Measurements from ENCODE around the gene FAM78B. TPM values are rescaled to one million over a fixed set of nuclear protein-coding genes. Genes with fewer than 3 reads are reported as not detected.

Gene FAM78B
- not detected in 2 replicates for total RNA-seq
- 0.02 and 0.10 TPM in 2 replicates for polyA plus RNA-seq
- 0.04 and 0.12 TPM in 2 replicates for polyA plus RNA-seq (2011; cell fraction: cytosol; rRNA removed)
- 0.13 and 0.37 TPM in 2 replicates for polyA plus RNA-seq (2011; cell fraction: nucleus; rRNA removed)
- 0.05 and 0.11 TPM in 2 replicates for polyA plus RNA-seq (2012)
- 0.24 TPM in 1 of 2 replicates, not detected in the other for polyA minus RNA-seq
- not detected for polyA minus RNA-seq (2011; cell fraction: cytosol; rRNA and poly(A)+ RNA removed)
- polyA minus RNA-seq (2011; cell fraction: nucleus; rRNA and poly(A)+ RNA removed) = 0.19 and 0.67 TPM in 2 replicates
- percentile 16 among the genes with signal in this experiment for Bru-seq, nascent RNA
- percentile 12 among the genes with signal in this experiment for BruChase-seq, experiment 1, labeled RNA remaining after a 6-hour chase
- percentile 24 among the genes with signal in this experiment for BruChase-seq, experiment 2, labeled RNA remaining after a 2-hour chase
- long read RNA-seq, partial matches to known transcripts = 0 of 1 reads
- long read RNA-seq, other reads (novel, unspliced or antisense) = 1 of 1 reads

DNA sequence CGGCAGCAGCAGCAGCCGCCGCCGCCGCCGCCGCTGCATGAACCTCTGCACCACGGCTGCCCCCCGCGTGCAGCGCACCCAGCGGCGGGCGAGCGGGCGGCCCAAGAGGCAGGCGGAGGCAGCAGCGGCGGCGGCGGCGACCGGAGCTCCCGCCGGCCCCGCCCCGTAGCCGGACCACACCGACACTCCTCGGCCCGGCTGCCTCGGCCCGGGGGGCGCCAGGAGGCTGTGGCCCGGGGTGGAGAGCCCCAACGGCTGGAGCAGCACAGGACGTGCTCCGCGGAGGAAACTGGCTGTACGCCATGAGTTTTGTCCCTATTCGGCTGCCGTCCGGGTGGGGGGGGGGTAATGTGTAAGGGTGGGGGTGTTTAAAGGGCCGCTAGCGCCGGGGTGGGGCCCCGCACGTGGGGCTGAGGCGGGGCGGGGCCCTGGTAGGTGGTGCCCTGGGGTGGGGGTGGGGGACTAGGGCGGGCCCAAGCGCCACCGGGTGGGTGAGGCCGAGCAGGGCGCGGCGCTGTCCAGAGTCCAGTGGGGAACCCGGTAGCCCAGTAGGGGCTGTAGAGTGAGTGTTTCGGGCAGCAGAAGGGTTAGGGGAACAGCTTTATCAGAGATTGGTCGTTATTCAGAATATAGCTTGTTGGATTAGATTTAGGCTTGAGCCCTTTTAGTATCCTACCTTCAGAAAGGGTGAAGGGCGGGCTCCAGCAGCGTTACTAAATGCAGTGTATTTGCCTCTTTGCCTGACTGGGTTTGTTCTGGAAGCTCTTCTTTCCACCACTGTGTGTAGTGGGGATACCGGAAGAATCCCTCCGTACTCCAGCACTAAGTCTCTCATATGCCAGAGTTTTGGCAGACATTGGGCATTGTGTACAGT lies at the start of gene FAM78B:
TSS of gene FAM78B (minus strand) at position 304 of the 874 bp plus-strand sequence. CDS start 753 bp downstream, outside the sequence.
- Histone ChIP-seq H2AFZ (ENCODE audit: low read depth, low read length) (peak within 1 kb of the TSS; percentile 39), H3K4me3 (replicated peaks in 1 of 3; ENCODE audit: insufficient read depth in 1 of 3, low read depth in 1 of 3, low read length in 3 of 3) (peak within 1 kb of the TSS in 1 of 3 experiments; percentile 53), H3K9me1 (replicated peaks; ENCODE audit: control insufficient read depth, extremely low read depth, insufficient read depth, low read length) (no peaks in the 10 kb centered on the region), H3K4me2 (ENCODE audit: insufficient read depth, low read length) (peak within 1 kb of the TSS; percentile 24), H3K9ac (replicated peaks; ENCODE audit: extremely low read depth, insufficient read depth, low read length) (no peak within 1 kb of the TSS), H3K36me3 (ENCODE audit: control insufficient read depth in 2 of 2, extremely low read depth in 1 of 2, insufficient read depth in 2 of 2, low read length in 2 of 2) (no peaks in the 10 kb centered on the region), H3K4me1 (ENCODE audit: control insufficient read depth, extremely low read depth, insufficient read depth, low read length) (peaks cover 6% of the 10 kb centered on the region), H3K9me3 (replicated peaks; ENCODE audit: control insufficient read depth, insufficient read depth, low read length) (no peaks in the 10 kb centered on the region), H3K27ac (ENCODE audit: insufficient read depth, low read depth, low read length) (no peak within 1 kb of the TSS), H3K27me3 (ENCODE audit: control insufficient read depth in 2 of 2, insufficient read depth in 2 of 2, low read length in 2 of 2) (peaks cover 17 to 21% of the 10 kb centered on the region in 2 experiments), H4K20me1 (replicated peaks; ENCODE audit: control insufficient read depth, extremely low read depth, insufficient read depth, low read length) (no peaks in the 10 kb centered on the region), H3K79me2 (ENCODE audit: control insufficient read depth, insufficient read depth, low read length) (no peaks in the 10 kb centered on the region)
- TF ChIP-seq FOS (IDR thresholded peaks at IDR 0.05; ENCODE audit: borderline replicate concordance, insufficient read depth, low read length) = no peak
- no peak for TF ChIP-seq GATA2 (IDR thresholded peaks at IDR 0.05; ENCODE audit: insufficient read depth, insufficient read length, low read depth, low read length)
- no peak for TF ChIP-seq POLR2A (IDR thresholded peaks at IDR 0.05; ENCODE audit: low read depth, low read length)
- TF ChIP-seq CTCF (IDR thresholded peaks at IDR 0.05; ENCODE audit: extremely low read depth in 1 of 2, insufficient read depth in 1 of 2, low read depth in 1 of 2, low read length in 2 of 2) = no peak
- dilution Hi-C loops (cut with MboI; ENCODE audit: extremely low pct_ligation_motif_present, low sequenced_read_pairs) = no loop called here
- DNase-seq (ENCODE audit: low read depth, low spot score) = peak; percentile 31
- intact Hi-C loops (cut with micrococcal nuclease) = loop anchor here (10.0 kb wide), 1 partner anchor 562 kb away; no protein-coding TSS in a partner anchor
- FAIRE-seq = peak; percentile 38
- BruUV-seq (replicated peaks) = no TSS peak
- CTCF ChIA-PET = interaction anchor here (1.5 kb wide), 1 partner anchor 312 kb away, joined by 3 read pairs; no protein-coding TSS in a partner anchor
- POLR2A ChIA-PET = no interaction called here
